ENCODE measurements around the gene CCNE1.

Gene CCNE1

GRCh38 chr19:29849208-29849607 lies 37.4 kb downstream of the CCNE1 start:
- DNase-seq = no peak

- DNase-seq = no peak
Observed at GRCh38 chr19:29850482-29850881, 38.7 kb downstream of the CCNE1 start.

GRCh38 chr19:29851769-29852521 lies 40.2 kb downstream of the CCNE1 start:
- DNase-seq = peak; percentile 56

- DNase-seq = no peak
Observed at GRCh38 chr19:29854033-29854432, 42.2 kb downstream of the CCNE1 start.

- no peak for DNase-seq
Observed at GRCh38 chr19:29855087-29855486, 43.3 kb downstream of the CCNE1 start.

GRCh38 chr19:29855741-29856500 lies 44.1 kb downstream of the CCNE1 start:
- no peak for DNase-seq

GRCh38 chr19:29858000-29858596 lies 46.3 kb downstream of the CCNE1 start:
- DNase-seq = peak; percentile 38

- DNase-seq = no peak
Observed at GRCh38 chr19:29858621-29859020, 46.8 kb downstream of the CCNE1 start.

GRCh38 chr19:29860492-29860891 lies 48.7 kb downstream of the CCNE1 start:
- no peak for DNase-seq

GRCh38 chr19:29861574-29861973 lies 49.8 kb downstream of the CCNE1 start:
- DNase-seq = no peak

GRCh38 chr19:29866011-29866410 lies 54.2 kb downstream of the CCNE1 start:
- no peak for DNase-seq

- no peak for DNase-seq
Observed at GRCh38 chr19:29867984-29868383, 56.2 kb downstream of the CCNE1 start.

- no peak for DNase-seq
Observed at GRCh38 chr19:29871143-29871542, 59.4 kb downstream of the CCNE1 start.

- peak; percentile 15 for DNase-seq
Observed at GRCh38 chr19:29872224-29872731, 60.5 kb downstream of the CCNE1 start.

- peak; percentile 48 for DNase-seq
Observed at GRCh38 chr19:29873024-29873800, 61.4 kb downstream of the CCNE1 start.

Measured in stimulated activated CD4-positive, alpha-beta T cell treated with anti-CD3 and anti-CD28 coated beads, Interleukin-1b, Interleukin-23, amount 100 ng/mL, for 48 hours (primary cell).